GM18951 (cell line): ENCODE data around the gene MYF5.

Experiments
- POLR2A ChIP-seq: IDR thresholded peaks from 4 replicates; pipeline ENCODE4 v1.6.1; 2011; ENCODE audit warnings: mild to moderate bottlenecking; ENCODE audit not compliant: insufficient read length, insufficient read depth; ENCODE audit errors: extremely low read depth
- in situ Hi-C: fragments of 300-500 bp; cut with MboI; formaldehyde crosslinking; loops from one replicate; pipeline ENCODE4 v1.12.0; 2022; ENCODE audit warnings: low sequenced_read_pairs, mixed read lengths, inconsistent platforms; ENCODE audit not compliant: unreplicated experiment

MYF5 gene

GRCh38 chr12:80698256-80698655, 18.5 kb upstream of the MYF5 start:
- in situ Hi-C loops = no loop called here
- TF ChIP-seq POLR2A = no peak

GRCh38 chr12:80698847-80699542, 17.7 kb upstream of the MYF5 start:
- in situ Hi-C loops = no loop called here
- no peak for TF ChIP-seq POLR2A

- in situ Hi-C loops = no loop called here
- TF ChIP-seq POLR2A = no peak
Observed at GRCh38 chr12:80700327-80700726, 16.4 kb upstream of the MYF5 start.

- in situ Hi-C loops = no loop called here
- TF ChIP-seq POLR2A = no peak
Observed at GRCh38 chr12:80701388-80701787, 15.3 kb upstream of the MYF5 start.

GRCh38 chr12:80702889-80703805, 13.6 kb upstream of the MYF5 start:
- in situ Hi-C loops = no loop called here
- no peak for TF ChIP-seq POLR2A

GRCh38 chr12:80704420-80704819, 12.3 kb upstream of the MYF5 start:
- in situ Hi-C loops = no loop called here
- no peak for TF ChIP-seq POLR2A

- in situ Hi-C loops = no loop called here
- TF ChIP-seq POLR2A = no peak
Observed at GRCh38 chr12:80707126-80707829, 9.4 kb upstream of the MYF5 start, which contains the start of gene MYF6. MYF6 (plus strand) TSS chr12:80707634; CDS start chr12:80707720, 86 bp downstream.

GRCh38 chr12:80707830-80708258, 8.9 kb upstream of the MYF5 start:
- in situ Hi-C loops = no loop called here
- no peak for TF ChIP-seq POLR2A

- in situ Hi-C loops = no loop called here
- TF ChIP-seq POLR2A = no peak
Observed at GRCh38 chr12:80708259-80708974, 8.3 kb upstream of the MYF5 start.

GRCh38 chr12:80708975-80709328, 7.8 kb upstream of the MYF5 start:
- no peak for TF ChIP-seq POLR2A
- in situ Hi-C loops = no loop called here

GRCh38 chr12:80709811-80710726, 6.6 kb upstream of the MYF5 start:
- in situ Hi-C loops = no loop called here
- TF ChIP-seq POLR2A = no peak
